ENCODE data around the gene MAJIN.
"Not testable (repeated sequence)": the region's sequence is repeated elsewhere in the genome, so short reads cannot be mapped to it uniquely, and the experiment has no call there.

The MAJIN gene, protein sequence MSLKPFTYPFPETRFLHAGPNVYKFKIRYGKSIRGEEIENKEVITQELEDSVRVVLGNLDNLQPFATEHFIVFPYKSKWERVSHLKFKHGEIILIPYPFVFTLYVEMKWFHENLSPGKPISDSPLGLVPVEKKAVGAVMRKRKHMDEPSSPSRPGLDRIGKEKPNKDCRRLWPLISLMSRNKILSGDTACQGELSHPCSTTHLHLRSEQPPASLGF

DNA sequence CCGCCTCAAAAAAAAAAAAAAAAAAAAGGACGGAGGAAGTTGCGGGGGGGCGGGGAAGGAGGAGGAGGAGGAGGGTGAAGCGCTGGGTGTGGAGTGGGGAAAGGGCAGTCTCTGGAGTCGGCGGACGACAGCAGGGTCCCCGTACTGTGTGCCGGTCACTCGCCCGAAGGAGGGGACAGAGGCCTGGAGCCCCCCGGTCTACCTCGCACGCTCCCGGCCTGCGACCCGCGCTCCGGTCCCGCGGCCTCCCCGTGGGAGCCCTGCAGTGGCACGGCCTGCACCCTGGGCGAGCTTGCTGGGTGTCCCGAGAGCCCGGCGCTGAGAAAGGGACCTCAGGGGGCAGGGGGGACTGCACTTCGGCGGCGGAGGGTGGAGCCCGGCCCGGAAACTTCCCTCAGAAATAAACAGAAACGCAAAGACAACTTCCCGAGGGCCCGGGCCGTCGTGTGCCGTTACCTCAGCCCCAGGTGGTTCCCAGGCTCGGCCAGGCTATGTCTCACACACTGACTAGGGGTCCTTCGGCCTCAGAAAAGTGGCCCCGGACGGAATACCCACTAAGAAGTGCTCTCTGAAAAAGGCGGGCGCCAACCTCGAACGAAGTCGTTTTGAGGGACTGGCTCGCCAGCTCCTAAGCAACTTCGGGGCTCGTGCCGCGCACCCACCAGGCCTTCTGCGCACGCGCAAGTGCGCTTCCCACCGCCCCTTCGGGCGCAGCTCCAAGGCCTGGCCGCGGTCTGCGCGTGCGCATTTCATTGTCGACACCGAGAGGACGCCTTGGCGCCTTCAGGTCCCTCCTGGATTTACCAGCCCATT lies at the start of gene MAJIN:
Gene MAJIN (minus strand): TSS at position 688 of the 813 bp plus-strand sequence. CDS start 12,703 bp downstream, outside the sequence.
- DNase-seq = peak; percentile 93

DNA sequence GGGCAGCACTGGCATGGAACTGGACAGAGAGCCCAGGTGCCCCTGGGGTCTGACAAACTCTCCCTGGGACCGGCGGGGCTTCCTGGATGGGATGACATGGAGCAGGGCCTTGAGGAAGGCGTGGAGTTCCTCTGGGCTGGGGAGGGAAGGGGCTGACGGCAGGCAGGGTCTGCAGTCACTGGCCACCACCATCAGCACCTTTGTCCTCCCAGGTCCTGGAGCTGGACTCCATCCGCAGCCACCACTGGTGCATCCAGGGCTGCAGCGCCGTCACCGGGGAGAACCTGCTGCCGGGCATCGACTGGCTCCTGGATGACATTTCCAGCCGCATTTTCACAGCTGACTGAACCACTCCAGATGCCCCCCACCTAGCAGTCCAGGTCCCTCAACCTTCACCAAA lies 49.6 kb upstream of the MAJIN start:
- no peak for DNase-seq

DNA sequence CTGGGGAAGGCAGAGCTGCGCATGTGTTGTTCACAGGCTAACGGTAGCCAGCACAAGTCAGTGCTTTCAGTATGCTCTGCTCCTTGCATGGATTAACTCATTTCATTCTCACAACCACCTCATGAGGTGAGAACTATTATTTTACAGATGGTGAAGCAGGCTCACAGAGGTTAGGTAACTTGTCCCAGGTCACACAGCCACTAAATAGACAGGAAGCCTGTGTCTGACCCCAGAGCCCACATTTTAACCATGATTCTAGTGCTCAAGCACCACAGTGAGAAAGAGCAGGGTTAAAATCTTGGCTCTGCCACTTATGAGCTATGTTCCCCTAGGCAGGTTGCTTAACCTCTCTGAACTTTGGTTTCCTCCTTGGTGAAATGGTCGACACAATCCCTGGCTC lies 49.1 kb upstream of the MAJIN start:
- DNase-seq = no peak

DNA sequence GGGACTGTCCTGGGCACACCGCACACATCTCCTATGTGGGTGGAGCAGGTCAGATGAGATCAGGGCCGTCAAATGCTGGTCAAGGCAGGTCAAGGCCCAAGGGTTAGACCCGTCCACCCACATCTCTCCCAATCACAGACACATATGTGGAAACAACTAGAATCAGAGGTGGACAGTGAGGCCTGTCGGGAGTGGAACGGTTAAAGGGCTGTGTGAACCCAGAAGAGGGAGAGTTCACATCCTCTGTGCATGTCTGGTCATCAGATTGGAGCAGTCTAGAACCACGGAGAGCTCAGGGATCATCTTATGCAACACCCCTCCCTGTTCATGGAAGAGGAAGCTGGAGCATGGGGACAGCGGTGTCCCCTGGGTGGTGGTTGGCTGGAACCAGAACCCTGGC lies 47.9 kb upstream of the MAJIN start:
- DNase-seq = no peak

DNA sequence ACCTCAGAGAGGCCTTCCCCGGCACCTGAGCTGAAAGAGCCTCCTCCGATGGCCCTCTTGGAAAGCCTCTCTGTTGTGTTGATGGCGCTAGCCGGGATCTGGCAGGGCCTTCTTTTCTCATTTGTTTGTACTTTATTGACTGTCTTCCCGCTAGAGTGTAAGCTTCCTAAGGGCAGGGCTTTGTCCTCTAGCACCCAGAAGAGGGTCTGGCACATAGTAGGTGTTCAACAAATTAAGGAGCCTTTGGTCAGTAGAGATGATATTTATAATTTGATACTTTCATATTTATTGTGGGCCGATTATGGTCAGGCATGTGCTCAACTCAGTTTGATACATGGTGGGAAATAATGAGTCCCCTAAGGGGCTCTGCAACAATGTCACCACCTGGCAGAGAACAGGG lies 46.0 kb upstream of the MAJIN start:
- DNase-seq = no peak

DNA sequence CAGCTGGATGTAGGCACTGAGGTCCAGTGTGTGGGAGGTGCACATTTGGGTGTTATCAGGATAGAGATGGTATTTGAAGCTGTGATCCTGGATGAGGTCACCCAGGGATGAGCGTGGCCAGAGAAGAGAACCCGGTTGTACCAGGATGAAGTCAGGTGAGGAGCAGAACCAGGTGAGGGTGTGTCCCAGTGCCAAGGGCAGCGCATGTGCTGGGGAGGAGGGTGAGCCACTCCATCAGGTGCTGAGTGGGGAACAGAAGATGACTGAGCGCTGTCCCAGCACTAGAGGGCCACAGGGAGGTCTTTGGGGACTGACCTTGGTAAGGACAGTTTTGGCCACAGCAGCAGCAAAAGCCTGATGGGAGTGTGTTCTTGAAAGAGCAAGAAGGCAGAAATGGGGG lies 44.8 kb upstream of the MAJIN start:
- DNase-seq = no peak

DNA sequence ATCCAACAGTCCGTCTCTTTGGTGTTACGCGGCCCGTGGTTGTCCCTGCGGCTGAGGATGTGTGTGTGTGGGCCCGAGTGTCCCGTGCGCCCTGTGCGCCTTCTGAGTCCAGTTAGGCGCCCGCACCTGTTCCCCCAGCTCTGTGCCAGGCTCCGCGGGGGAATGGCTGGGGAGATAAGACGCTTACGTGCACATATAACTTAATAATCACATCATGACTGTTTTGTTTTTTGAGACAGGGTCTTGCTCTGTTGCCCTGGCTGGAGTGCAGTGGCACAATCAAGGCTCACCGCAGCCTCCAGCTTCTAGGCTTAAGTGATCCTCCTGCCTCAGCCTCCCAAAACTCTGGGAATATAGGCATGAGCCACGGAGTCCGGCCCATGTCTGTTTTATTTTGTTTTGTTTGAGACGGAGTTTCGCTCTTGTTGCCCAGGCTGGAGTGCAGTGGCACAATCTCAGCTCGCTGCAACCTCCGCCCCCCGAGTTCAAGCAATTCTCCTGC lies 42.9 kb upstream of the MAJIN start:
- DNase-seq = no peak

DNA sequence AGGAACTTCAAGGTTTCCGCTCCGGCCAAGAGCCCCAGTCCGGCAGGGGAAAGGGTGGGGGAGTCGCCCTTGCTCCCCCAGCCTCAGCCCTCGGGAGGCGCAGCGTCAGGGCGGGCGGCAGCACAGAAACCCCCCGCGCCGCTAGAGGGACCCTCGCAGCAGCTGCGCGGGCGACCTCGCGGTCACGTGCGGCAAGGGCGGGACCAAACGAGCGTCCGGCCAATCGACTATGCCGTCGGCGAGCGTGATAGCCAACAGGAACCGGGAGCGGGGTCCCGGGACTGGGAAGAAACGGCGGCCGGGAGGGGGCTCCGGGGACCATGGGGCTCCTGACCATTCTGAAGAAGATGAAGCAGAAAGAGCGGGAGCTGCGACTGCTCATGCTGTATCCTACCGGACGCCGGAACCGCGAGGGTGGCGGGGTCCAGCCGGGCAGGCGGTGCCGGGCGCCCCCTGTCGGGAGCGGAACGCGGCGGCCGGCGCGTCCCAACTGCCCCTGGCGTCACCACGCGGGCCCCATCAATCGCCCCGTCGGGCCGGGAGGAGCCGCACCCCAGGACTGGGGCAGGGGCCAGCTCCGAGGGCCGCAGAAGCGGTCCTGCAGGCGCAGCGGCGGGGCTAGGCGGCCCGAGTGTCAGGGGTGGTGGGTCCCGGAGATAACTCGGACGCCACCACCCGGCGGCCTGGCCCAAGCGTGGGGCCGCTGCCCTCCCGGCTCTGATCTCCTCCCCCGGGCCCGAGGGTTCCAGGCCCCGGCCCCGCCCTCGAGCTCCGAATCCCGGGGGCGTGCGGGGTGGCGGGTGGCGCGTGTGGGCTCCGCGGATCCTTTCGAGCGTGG lies 42.2 kb upstream of the MAJIN start, which contains the start of gene ARL2:
Gene ARL2 (plus strand): TSS at position 273 of the 838 bp plus-strand sequence. CDS start 48 bp downstream, at position 321.
- DNase-seq = peak; percentile 87

DNA sequence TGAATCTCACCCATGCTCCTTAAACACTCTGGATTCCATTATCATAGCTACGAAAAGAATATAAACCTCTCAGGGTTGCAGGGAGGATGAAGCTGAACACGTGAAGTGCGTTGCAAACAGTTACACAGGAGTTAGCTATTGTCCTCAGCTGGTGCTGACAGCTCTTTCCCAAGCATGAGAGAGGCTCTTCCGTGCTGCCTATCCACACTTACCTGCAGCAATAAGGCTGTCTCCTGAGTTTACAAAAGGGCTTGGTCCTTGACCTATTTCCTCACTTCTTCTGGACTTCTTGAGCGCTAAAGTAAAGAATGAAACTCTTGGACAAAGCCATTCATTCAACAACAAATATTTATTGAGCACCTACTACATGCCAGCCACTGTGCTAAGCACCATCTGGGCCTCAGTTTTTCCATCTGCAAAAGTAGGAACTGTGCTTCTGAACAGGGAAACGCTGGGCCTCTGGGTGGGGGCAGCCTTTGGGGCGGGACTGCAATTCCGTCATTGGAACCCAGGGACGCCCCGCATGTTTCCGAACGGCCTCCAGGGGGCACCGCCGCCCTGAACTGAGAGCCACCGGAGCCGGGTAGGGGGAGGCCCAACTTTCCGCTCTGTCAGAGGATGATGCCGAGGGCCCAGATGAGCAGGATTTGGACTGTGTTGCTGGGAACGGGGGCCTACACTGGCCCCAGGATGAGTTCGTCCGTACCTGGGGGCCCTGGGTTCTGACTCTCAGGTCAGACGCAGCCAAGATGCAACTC lies 41.4 kb upstream of the MAJIN start:
- peak; percentile 90 for DNase-seq

DNA sequence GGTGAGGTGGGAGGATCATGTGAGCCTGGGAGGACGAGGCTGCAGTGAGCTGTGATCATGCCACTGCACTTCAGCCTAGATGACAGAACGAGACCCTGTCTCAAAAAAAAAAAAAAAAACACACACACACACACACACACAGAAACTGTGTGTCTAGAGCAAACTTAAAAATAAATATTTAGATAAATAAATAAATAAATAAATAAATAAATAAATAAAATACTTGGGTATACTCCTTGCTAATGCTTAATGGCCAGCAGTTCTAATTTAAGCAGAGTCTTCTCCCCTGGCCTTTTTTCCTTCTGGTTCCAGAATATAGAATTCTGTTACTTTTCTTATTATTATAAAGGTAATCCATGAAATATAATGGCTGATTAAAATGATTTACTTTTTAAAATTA lies 37.0 kb upstream of the MAJIN start:
- DNase-seq = no peak

DNA sequence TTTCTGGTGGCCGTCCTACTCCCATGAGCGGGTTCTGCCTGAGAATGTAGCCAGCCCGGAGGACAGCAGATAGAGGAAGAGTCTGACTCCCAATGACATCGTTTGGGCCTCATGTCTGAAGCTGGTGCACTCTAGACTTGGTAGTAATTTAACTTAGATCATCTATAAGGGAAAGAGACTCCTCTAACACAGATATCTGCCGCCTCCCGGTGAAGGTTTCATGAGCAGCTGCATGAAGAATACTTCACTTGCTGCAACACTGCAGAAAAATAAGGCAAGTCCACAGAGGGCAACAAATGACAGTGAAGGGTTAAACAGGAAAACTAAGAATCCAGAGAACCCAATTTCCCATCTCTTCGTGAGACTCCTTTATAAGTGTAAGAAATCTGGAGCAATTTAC lies 36.1 kb upstream of the MAJIN start:
- DNase-seq = no peak

DNA sequence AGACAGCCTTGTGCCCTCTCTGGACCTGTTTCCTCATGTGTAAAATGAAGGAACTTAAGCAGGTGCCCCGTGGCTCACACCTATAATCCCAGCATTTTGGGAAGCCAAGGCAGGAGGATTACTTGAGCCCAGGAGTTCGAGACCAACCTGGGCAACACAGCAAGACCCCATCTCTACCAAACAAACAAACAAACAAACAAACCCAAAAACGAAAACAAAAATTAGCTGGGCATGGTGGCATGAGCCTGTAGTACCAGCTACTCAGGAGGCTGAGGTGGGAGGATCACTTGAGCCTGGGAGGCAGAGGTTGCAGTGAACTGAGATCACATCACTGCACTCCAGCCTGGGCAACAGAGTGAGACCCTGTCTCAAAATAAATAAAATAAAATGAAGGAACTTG lies 32.1 kb upstream of the MAJIN start:
- DNase-seq = not testable (repeated sequence)

DNA sequence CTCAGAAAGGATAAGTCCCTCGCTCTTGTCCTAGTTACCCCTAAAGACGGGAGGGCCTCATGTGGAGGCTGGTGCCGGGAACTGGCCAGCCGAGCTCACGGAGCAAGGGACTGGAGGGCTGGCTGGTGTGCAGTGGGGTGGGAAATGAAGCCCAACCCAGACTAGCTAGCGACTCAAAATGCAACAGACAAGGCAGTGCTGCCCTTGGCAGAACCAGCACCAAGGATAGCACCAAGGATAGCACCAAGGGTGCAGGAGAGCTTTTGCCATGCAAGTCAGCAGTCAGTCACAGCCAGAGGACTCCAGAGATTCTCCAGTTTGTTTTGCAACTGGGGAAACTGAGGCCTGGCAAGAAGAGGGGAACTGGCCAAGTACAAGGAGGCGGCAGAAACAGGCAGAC lies 31.4 kb upstream of the MAJIN start:
- no peak for DNase-seq

DNA sequence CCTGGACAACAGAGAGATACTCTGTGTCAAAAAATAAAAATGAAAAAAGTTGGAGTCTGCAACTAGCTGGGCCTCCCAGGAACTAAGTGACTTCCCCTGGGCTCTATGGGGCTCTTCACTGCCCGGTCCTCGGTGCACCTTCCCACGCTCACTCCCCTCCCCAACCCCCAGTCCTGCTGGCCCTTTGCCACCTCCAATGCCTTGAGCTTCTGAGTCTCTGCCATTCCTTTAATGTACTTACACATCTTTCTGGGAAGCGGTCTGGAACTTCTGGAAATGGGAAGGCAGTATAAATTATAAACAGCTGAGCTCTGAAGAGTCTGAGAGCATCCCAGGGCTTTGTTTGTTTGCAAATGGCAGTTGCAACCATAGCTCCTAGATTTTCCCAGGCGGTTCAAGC lies 30.8 kb upstream of the MAJIN start:
- no peak for DNase-seq

DNA sequence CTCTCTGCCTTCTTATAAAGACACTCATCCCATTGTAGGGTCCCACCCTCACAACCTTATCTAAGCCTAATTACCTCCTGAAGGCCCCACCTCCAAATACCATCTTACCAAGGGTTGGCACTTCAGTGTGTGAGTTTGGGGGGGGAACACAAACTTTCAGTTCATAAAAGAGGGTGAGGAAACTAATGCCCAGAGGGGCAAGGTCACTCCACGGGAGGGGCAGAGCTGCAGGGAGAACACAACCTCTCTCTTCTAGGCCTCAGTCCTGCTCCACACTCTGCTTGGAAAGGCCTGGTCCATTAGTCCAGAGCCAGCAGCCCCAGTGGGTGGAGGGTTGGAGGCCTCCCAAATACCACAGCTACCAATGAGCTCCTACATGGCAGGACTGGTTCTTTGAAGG lies 27.6 kb upstream of the MAJIN start:
- DNase-seq = no peak

DNA sequence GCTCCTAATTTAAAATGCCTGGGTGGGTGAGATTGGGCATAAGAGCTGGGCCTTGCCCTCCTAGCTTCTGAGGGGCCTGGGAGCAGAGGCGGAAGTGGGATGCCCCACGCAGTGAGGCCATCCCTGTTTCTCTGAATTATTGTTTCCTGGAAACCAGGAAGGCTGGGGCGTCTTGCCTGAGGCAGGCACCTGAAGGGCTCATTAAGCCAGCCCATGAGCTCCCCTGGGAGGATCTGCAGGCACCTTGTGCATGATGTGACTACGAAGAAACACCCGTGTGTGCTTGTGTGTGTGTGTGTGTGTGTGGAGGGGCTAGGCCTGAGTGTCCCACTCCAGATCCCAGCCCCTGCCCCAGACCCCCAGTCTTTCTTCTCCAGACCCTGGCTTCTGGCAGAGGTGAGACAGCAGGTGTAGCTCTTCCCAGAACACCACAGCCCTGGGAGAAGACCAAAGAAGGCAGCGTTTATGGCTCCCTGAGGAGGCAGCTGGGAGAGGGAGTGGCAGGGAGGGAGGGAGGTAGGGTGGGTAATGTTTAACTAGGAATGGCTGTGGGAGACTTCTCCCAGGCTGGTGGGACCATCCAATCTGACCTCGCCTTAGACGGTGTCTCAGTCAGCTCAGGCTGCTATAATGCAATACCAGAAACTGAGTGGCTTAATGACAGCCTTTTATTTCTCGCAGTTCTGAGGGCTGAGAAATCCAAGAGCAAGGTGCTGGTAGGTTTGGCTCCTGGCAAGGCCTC lies 27.0 kb upstream of the MAJIN start:
- no peak for DNase-seq

DNA sequence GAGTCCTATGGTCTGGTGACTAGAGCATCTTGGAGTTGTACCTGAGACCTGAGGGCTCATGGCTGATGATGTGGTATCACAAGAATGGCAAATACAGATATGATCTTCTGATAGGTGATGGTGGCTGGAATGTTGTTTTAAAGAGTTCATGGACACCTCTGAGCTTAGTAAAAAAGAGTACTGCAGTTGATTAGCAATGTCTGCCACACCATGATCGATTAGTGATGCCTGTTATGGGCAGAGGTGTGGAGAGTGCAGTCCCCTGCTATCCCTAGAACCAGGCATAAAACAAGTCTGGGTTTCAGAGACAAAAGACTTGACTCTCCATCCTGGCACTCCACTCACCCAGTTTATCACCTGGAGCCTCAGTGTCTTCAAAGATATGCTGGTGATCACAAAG lies 26.2 kb upstream of the MAJIN start:
- DNase-seq = no peak

DNA sequence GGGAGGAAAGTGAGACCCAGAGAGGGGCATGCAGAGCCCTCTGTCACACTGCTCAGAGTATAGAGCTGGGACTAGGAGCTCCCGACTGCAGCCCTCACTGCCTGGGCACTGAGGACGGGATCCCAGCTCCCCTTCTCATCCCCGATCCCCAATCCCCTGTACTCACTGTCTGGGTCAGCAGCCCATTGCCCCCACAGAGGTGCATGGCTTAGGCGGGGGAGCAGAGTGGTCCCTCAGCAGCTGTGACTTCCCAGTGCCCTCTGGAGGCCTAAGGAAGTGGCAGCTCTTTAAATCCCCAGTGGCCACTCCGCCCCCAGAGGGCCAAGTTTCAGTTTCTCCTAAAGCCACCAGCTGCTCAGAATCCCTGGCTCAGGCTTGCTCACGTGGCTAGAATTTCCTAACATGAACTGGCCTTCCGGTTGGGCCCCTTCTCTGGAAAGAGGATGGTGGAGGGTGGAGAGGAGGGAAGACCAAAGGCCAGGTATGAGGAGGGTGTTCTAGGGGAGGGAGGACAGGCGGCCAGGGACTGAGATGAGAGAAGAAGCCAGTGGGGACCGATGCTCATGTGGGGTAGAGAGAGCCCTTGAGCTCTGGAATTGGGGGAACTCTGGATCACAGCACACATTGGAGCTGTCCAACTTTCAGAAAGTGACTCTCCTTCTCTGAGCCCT lies 24.9 kb upstream of the MAJIN start, which contains the start of gene BATF2:
Gene BATF2 (minus strand): TSS at position 262 of the 671 bp plus-strand sequence. CDS start 57 bp downstream, at position 205.
- DNase-seq = no peak

DNA sequence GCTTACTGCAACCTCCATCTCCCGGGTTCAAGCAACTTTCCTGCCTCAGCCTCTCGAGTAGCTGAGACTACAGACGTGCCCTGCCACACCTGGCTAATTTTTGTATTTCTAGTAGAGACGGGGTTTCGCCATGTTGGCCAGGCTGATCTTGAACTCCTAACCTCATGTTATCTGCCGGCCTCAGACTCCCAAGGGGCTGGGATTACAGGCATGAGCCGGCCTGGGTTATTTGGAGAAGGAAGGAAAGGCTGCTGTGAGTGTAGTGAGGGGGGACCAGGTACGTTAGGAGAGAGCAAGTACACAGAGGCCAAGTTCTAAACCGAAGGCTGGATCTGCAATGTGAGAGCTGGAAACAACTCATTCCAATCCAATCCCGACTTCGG lies 24.4 kb upstream of the MAJIN start:
- DNase-seq = no peak

DNA sequence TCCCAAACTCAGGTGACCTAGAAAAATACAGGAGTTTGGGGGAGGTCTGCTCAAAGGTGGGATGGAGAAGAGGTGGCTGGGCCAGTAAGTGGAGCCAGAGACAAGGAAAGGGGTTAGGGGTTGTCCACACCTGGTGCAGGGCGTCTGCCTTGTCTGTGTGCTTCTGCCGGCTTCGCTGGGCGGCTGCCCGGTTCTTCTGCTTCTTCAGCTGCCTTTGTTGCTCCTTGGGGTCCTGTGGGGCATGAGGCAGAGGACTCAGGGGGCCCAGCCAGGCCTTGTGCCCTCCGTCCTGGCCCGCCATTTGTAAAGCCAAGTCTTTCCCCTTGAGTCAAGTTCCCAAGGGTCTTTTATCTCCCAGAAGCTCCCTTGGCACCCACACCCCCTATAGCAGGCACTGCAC lies 22.4 kb upstream of the MAJIN start:
- no peak for DNase-seq
